ENCODE data around the gene RWDD1. TPM values are rescaled to one million over a fixed set of nuclear protein-coding genes. Genes with fewer than 3 reads are reported as not detected.

RWDD1 gene
- total RNA-seq, 1 experiment from 2014 or later, result 52.3 TPM

DNA sequence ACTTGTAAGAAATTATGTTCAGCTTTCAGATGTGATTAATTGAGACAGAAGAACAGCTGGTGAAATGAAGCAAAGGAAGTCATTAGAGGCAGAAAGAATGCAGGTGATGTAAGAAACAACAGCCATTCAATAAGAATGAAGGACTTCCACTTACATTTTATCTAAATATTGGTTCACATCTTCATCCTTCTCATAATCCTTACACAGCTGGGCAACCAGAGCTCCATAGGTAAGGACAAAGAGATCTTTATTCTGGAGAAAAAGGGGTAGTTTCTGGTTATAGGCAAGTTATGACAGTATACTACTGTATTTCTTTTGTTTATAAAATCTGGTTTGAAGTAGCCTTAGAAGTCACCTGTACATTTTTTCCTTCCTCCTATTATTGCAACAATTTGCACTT lies 28.2 kb upstream of the RWDD1 start:
- ChIA-PET CTCF (no interaction called here), POLR2A (ENCODE audit: low non-redundant PET) (no interaction called here)
- Histone ChIP-seq H3K4me3 (ENCODE audit: low read depth, low read length, poor library complexity, severe bottlenecking) (no peak overlapping the region), H3K36me3 (ENCODE audit: insufficient read depth, low read length, poor library complexity, severe bottlenecking) (no peaks in the 10 kb centered on the region), H3K27me3 (replicated peaks; ENCODE audit: insufficient read depth, low read depth, low read length, poor library complexity) (peaks cover 6% of the 10 kb centered on the region), H3K9me3 (ENCODE audit: low read depth, low read length, poor library complexity, severe bottlenecking) (no peaks in the 10 kb centered on the region), H3K27ac (ENCODE audit: low read depth, low read length, poor library complexity, severe bottlenecking) (no peak overlapping the region), H3K4me1 (ENCODE audit: insufficient read depth, low read length, poor library complexity, severe bottlenecking) (no peaks in the 10 kb centered on the region)
- no peak for TF ChIP-seq EZH2 (IDR thresholded peaks at IDR 0.05; ENCODE audit: borderline replicate concordance, low read depth, low read length, poor library complexity, severe bottlenecking)
- TF ChIP-seq, protein P1, sequence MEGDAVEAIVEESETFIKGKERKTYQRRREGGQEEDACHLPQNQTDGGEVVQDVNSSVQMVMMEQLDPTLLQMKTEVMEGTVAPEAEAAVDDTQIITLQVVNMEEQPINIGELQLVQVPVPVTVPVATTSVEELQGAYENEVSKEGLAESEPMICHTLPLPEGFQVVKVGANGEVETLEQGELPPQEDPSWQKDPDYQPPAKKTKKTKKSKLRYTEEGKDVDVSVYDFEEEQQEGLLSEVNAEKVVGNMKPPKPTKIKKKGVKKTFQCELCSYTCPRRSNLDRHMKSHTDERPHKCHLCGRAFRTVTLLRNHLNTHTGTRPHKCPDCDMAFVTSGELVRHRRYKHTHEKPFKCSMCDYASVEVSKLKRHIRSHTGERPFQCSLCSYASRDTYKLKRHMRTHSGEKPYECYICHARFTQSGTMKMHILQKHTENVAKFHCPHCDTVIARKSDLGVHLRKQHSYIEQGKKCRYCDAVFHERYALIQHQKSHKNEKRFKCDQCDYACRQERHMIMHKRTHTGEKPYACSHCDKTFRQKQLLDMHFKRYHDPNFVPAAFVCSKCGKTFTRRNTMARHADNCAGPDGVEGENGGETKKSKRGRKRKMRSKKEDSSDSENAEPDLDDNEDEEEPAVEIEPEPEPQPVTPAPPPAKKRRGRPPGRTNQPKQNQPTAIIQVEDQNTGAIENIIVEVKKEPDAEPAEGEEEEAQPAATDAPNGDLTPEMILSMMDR (conservative IDR thresholded peaks at IDR 0.05; ENCODE audit: low read depth, low read length), result no peak
- no TSS peak for BruUV-seq (replicated peaks)
- DNase-seq (ENCODE audit: low spot score), result no peak
- intact Hi-C loops (cut with micrococcal nuclease; ENCODE audit: unreplicated experiment), result loop anchor here (10.0 kb wide), 1 partner anchor 302 kb away; no protein-coding TSS in a partner anchor

DNA sequence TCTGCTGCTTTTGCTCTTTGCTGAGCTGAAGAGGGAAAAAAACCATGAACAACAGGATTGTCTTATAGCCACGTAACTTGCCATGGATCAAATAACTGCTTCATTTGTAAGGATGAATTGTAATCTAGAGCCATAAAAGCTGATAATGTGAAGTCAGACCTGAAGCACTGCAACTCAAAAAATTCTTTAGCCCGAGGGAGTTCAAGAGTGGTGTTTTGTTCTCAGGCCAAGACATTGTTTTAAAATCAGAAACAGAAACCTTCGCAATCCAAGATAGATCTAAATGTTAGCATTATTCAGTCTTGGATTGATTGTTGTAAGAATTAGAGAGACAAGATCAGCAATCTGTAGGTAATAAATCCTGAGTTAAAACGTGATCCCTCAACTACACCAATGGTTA lies 25.7 kb upstream of the RWDD1 start, which contains the start of gene TRAPPC3L:
TSS of gene TRAPPC3L (minus strand) at position 34 of the 400 bp plus-strand sequence. CDS start 170 bp downstream, outside the sequence.
- BruUV-seq (replicated peaks), result no TSS peak
- Histone ChIP-seq H3K27ac (ENCODE audit: low read depth, low read length, poor library complexity, severe bottlenecking) (no peak within 1 kb of the TSS), H3K9me3 (ENCODE audit: low read depth, low read length, poor library complexity, severe bottlenecking) (no peaks in the 10 kb centered on the region), H3K36me3 (ENCODE audit: insufficient read depth, low read length, poor library complexity, severe bottlenecking) (no peaks in the 10 kb centered on the region), H3K27me3 (replicated peaks; ENCODE audit: insufficient read depth, low read depth, low read length, poor library complexity) (peaks cover 6% of the 10 kb centered on the region), H3K4me3 (ENCODE audit: low read depth, low read length, poor library complexity, severe bottlenecking) (no peak within 1 kb of the TSS), H3K4me1 (ENCODE audit: insufficient read depth, low read length, poor library complexity, severe bottlenecking) (no peaks in the 10 kb centered on the region)
- ChIA-PET CTCF (no interaction called here), POLR2A (ENCODE audit: low non-redundant PET) (no interaction called here)
- no peak for DNase-seq (ENCODE audit: low spot score)
- intact Hi-C loops (cut with micrococcal nuclease; ENCODE audit: unreplicated experiment), result loop anchor here (10.0 kb wide), 1 partner anchor 299 kb away; no protein-coding TSS in a partner anchor
- no peak for TF ChIP-seq EZH2 (IDR thresholded peaks at IDR 0.05; ENCODE audit: borderline replicate concordance, low read depth, low read length, poor library complexity, severe bottlenecking)
- TF ChIP-seq, protein P1 (conservative IDR thresholded peaks at IDR 0.05; ENCODE audit: low read depth, low read length), result no peak

GRCh38 chr6:116547358-116547757 lies 23.9 kb upstream of the RWDD1 start:
- CTCF ChIA-PET, result no interaction called here
- BruUV-seq (replicated peaks), result no TSS peak
- H3K36me3 ChIP-seq (ENCODE audit: insufficient read depth, low read length, poor library complexity, severe bottlenecking), result no peaks in the 10 kb centered on the region
- no peak for DNase-seq (ENCODE audit: low spot score)
- no peak overlapping the region for H3K27ac ChIP-seq (ENCODE audit: low read depth, low read length, poor library complexity, severe bottlenecking)
- TF ChIP-seq, protein P1 (conservative IDR thresholded peaks at IDR 0.05; ENCODE audit: low read depth, low read length), result no peak
- no peak for TF ChIP-seq EZH2 (IDR thresholded peaks at IDR 0.05; ENCODE audit: borderline replicate concordance, low read depth, low read length, poor library complexity, severe bottlenecking)
- no peaks in the 10 kb centered on the region for H3K9me3 ChIP-seq (ENCODE audit: low read depth, low read length, poor library complexity, severe bottlenecking)
- no peaks in the 10 kb centered on the region for H3K27me3 ChIP-seq (replicated peaks; ENCODE audit: insufficient read depth, low read depth, low read length, poor library complexity)
- POLR2A ChIA-PET (ENCODE audit: low non-redundant PET), result no interaction called here
- H3K4me3 ChIP-seq (ENCODE audit: low read depth, low read length, poor library complexity, severe bottlenecking), result no peak overlapping the region
- intact Hi-C loops (cut with micrococcal nuclease; ENCODE audit: unreplicated experiment), result loop anchor here (10.0 kb wide), 1 partner anchor 297 kb away; no protein-coding TSS in a partner anchor
- H3K4me1 ChIP-seq (ENCODE audit: insufficient read depth, low read length, poor library complexity, severe bottlenecking), result no peaks in the 10 kb centered on the region

Measured in A673 (cell line).